Pancreas (tissue), 10 donors: Measurements from ENCODE around the gene TMEM40. TPM values are rescaled to one million over a fixed set of nuclear protein-coding genes. Genes with fewer than 3 reads are reported as not detected.

Experiments
- ATAC-seq, 4 donors: fragments of 200-7000 bp; cut with Tn5 transposase; one replicate each; pipeline versions ENCODE4 v1.8.0 to v1.9.1; 2020; ENCODE audit warnings: mild to moderate bottlenecking in 4 of 4, moderate library complexity in 4 of 4
- DNase-seq, 6 donors: peaks; one replicate each; pipeline ENCODE4 v3.0.0-alpha.2; 2020
- FAIRE-seq: peaks from 2 replicates; lab custom pipeline; 2012; peaks lifted over from hg19 to GRCh38; lab: Jason Lieb, UNC
- H3K27ac ChIP-seq, 4 donors: fragments of 200-600 bp; sonication (generic); 1 replicate in 3 of 4; 2 replicates in 1 of 4; pipeline versions ENCODE4 v1.5.0 to v1.8.0; 2020
- H3K27me3 ChIP-seq, 4 donors: fragments of 200-600 bp; one replicate each; pipeline ENCODE4 v1.8.0; 2021
- H3K36me3 ChIP-seq, 3 donors: fragments of 200-600 bp; sonication (generic) in 1 of 3; one replicate each; pipeline versions ENCODE4 v1.5.0 to v1.8.0; 2020 to 2021
- H3K4me1 ChIP-seq, 3 donors: fragments of 200-600 bp; one replicate each; pipeline ENCODE4 v1.8.0; 2021
- H3K4me3 ChIP-seq, 4 donors: fragments of 200-600 bp; sonication (generic) in 2 of 4; one replicate each; pipeline versions ENCODE4 v1.5.0 to v1.8.0; 2020 to 2021
- H3K9me3 ChIP-seq, 4 donors: fragments of 200-600 bp; one replicate each; pipeline ENCODE4 v1.8.0; 2021
- WGBS, 2 donors: extraction: QIAGEN DNeasy Blood & Tissue Kit; methylation state at CpG; one replicate each; pipeline ENCODE4 v1.1.7; 2013; 5-methylcytosine and 5-hydroxymethylcytosine counted together
- intact Hi-C, 3 donors: fragments of 100-400 bp; cut with DNase I; formaldehyde crosslinking; loops; one replicate each; pipeline versions ENCODE4 v1.11.1 to v1.14.2; 2022
- polyA plus RNA-seq, 2 donors: library from polyadenylated mRNA; stranded (reverse); fragments of 200-250 nt; gene quantifications; one replicate each; pipeline ENCODE4 v1.2.3, GENCODE V29; 2013
- total RNA-seq, 6 donors: library from RNA; stranded (reverse); fragmentation: NEBNext Ultra II Directional in 4 of 6; extraction: Animal tissue kit (Norgen Biotek cat#: 25700) in 4 of 6; gene quantifications; one replicate each; pipeline versions ENCODE4 v1.2.1 to v1.2.4, GENCODE V29; 2021 to 2023
- TF ChIP-seq, protein P1 (sequence below), 4 donors: fragments of 200-600 bp; sonication (generic) in 3 of 4; IDR thresholded peaks; one replicate each; pipeline versions ENCODE4 v1.5.0 to v1.8.0; 2021; ENCODE audit warnings: antibody characterized with exemption in 4 of 4
- donor health status: healthy with polysubstance abuse.
- donor health status: DM: no; HTN: no; CAD: no; lungs with moderate emphysema.
- donor health status: DM: no; HTN: no; CAD: no.
- donor health status: control.
- donor health status: control.
- donor health status: Bipolar disorder and iron deficiency.
- donor health status: DM: yes; HTN: yes; CAD: no.
- donor health status: DM: no; HTN: no; CAD: no.
- donor health status: DM: no; HTN: no; CAD: no.
- donor health status: DM: yes; HTN: yes; CAD: no.

The TMEM40 gene
- total and polyA plus RNA-seq, 8 donors, result 0.38 TPM; not detected in 7

DNA sequence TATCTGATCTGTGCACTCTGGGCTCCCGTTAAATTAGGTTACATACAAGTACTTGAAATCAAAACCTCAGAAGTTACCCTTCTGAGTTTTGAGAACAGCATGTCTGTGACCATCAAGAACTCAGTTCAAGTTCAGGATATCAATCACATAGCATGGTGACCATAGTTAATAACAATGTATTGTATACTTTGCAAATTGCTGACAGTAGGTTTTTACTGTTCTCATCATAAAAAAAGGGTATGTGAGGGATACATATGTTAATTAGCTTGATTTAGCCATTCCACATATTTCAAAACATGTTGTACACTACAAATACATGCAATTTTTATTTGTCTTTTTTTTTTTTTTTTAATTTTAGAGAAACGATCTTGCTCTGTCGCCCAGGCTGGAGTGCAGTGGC is 25.5 kb downstream of the TMEM40 start:
- Histone ChIP-seq H3K27ac (no peak overlapping the region), H3K9me3 (no peaks in the 10 kb centered on the region), H3K36me3 (no peaks in the 10 kb centered on the region), H3K4me1 (no peaks in the 10 kb centered on the region), H3K27me3 (no peaks in the 10 kb centered on the region), H3K4me3 (no peak overlapping the region)
- TF ChIP-seq, protein P1, sequence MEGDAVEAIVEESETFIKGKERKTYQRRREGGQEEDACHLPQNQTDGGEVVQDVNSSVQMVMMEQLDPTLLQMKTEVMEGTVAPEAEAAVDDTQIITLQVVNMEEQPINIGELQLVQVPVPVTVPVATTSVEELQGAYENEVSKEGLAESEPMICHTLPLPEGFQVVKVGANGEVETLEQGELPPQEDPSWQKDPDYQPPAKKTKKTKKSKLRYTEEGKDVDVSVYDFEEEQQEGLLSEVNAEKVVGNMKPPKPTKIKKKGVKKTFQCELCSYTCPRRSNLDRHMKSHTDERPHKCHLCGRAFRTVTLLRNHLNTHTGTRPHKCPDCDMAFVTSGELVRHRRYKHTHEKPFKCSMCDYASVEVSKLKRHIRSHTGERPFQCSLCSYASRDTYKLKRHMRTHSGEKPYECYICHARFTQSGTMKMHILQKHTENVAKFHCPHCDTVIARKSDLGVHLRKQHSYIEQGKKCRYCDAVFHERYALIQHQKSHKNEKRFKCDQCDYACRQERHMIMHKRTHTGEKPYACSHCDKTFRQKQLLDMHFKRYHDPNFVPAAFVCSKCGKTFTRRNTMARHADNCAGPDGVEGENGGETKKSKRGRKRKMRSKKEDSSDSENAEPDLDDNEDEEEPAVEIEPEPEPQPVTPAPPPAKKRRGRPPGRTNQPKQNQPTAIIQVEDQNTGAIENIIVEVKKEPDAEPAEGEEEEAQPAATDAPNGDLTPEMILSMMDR (IDR thresholded peaks at IDR 0.05), result no peak
- DNase-seq (no peak), ATAC-seq (no peak), FAIRE-seq (no peak)
- WGBS, 2 donors, result 67 to 75% methylated on average over 3 of the region's 3 CpGs
- intact Hi-C loops, result no loop called here

DNA sequence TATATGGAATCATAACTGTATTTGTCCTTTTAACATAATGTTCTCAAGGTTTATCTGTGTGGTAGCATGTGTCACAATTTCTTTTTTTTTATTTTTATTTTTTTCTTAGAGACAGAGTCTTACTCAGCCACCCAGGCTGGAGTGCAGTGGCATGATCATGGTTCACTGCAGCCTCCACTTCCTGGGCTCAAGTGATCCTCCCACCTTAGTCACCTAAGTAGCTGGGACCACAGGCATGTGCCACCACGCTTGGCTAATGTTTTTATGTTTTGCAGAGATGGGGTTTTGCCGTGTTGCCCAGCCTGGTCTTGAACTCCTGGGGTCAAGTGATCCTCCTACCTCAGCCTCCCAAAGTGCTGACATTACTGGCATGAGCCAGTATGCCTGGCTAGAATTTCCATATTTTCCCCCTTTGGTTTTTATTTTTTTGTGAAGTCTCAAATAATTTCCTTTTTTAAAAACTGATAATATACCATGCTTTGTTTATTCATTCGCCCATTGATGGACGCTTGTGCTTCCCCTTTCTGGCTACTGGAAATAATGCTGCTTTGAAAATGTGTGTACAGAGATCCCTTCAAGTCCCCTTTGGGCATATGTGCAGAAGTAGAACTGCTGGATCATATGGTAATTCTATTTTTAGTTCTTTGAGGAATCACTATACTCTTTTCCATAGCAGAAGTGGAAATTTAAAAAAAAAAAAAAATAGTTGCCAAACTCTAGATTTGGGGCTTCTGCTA is 28.4 kb downstream of the TMEM40 start:
- H3K4me3 ChIP-seq, result no peak overlapping the region
- FAIRE-seq, result no peak
- intact Hi-C loops, result no loop called here
- H3K36me3 ChIP-seq, result no peaks in the 10 kb centered on the region
- no peak overlapping the region for H3K27ac ChIP-seq
- TF ChIP-seq, protein P1 (IDR thresholded peaks at IDR 0.05), result no peak
- no peaks in the 10 kb centered on the region for H3K9me3 ChIP-seq
- WGBS, 2 donors, result 73 to 80% methylated on average over 4 of the region's 4 CpGs
- peak in 2 of 4 donors; percentile 13 to 55 for ATAC-seq
- H3K4me1 ChIP-seq, result no peaks in the 10 kb centered on the region
- no peaks in the 10 kb centered on the region for H3K27me3 ChIP-seq
- DNase-seq, result no peak

DNA sequence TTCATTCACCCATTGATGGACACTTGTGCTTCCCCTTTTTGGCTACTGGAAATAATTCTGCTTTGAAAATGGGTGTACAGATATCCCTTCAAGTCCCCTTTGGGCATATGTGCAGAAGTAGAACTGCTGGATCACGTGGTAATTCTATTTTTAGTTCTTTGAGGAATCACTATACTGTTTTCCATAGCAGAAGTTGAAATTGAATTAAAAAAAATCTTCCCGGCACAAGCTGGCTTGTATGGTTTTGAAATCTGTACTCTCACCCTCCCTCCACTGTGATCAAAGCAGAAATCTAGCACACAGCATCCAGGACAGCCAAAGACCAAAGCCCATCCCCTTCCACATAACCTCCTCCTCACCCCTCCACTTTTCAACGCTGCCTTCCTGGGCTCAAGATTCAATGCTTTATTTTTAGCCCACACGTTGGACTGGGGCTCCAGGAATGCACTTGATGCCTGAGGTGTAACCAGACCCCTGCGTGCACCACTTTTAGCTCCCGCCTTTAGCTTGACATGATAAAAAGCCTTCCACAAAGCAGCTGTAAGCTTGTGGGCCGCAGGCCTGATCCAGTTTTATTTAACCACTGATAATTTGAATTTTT is 29.9 kb downstream of the TMEM40 start:
- DNase-seq (no peak), ATAC-seq (peak in 2 of 4 donors; percentile 14 to 43), FAIRE-seq (no peak)
- intact Hi-C loops, result no loop called here
- no peaks in the 10 kb centered on the region for H3K4me1 ChIP-seq
- H3K36me3 ChIP-seq, result no peaks in the 10 kb centered on the region
- H3K27me3 ChIP-seq, result no peaks in the 10 kb centered on the region
- TF ChIP-seq, protein P1 (IDR thresholded peaks at IDR 0.05), result no peak
- 55 to 61% methylated on average over 7 of the region's 7 CpGs for WGBS, 2 donors
- no peaks in the 10 kb centered on the region for H3K9me3 ChIP-seq
- no peak overlapping the region for H3K27ac ChIP-seq
- H3K4me3 ChIP-seq, result no peak overlapping the region

DNA sequence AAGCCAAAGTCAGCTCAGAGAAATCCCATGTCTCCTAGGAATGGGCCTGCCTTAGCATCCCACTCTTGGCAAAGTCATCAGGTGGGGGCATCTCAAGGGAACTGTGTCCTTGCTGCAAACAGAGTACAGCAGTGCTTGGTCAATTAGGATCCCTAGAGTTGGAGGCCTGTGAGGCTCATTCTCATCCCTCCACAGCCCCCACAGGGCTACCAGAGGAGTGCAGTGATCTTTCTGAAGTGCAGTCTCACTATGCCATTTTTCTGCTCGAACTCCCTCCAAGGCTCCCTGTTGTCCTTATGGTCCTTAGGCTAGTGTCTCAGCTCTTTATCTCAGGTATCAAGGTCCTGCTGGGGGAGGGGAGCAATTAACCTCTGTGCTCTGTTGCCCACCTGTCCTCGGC is 31.1 kb downstream of the TMEM40 start:
- Histone ChIP-seq H3K27me3 (no peaks in the 10 kb centered on the region), H3K36me3 (no peaks in the 10 kb centered on the region), H3K9me3 (no peaks in the 10 kb centered on the region), H3K4me3 (no peak overlapping the region), H3K4me1 (no peaks in the 10 kb centered on the region), H3K27ac (no peak overlapping the region)
- FAIRE-seq (no peak), ATAC-seq (no peak), DNase-seq (no peak)
- intact Hi-C loops, result no loop called here
- TF ChIP-seq, protein P1 (IDR thresholded peaks at IDR 0.05), result no peak
- WGBS, 2 donors, result 63 to 70% methylated on average over 2 of the region's 2 CpGs

DNA sequence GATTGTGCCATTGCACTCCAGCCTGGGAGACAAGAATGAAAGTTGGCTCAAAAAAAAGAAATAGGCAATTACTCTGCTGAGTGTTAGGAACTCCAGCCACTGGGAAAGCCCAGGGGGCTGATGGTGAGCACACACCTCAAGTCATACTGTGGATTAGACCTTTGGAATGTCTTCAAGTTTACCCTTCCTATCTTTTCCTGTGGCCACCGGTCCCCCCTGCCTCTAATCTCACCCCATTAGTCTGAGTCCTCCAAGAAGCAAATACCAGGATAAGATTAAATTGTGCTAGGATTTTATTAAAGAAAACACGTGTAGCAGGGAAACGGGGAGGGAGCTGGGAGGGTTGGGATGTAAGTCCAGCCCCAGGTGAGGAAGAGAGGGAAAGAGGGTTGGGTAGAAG is 31.6 kb downstream of the TMEM40 start:
- intact Hi-C loops, result no loop called here
- no peaks in the 10 kb centered on the region for H3K9me3 ChIP-seq
- no peak overlapping the region for H3K27ac ChIP-seq
- no peaks in the 10 kb centered on the region for H3K4me1 ChIP-seq
- DNase-seq (no peak), ATAC-seq (no peak), FAIRE-seq (no peak)
- H3K27me3 ChIP-seq, result no peaks in the 10 kb centered on the region
- H3K4me3 ChIP-seq, result no peak overlapping the region
- 20% methylated on average over 3 of the region's 3 CpGs for WGBS, 2 donors
- no peaks in the 10 kb centered on the region for H3K36me3 ChIP-seq
- TF ChIP-seq, protein P1 (IDR thresholded peaks at IDR 0.05), result no peak
